Small intestine (tissue), 4 donors: ENCODE data around the gene P4HA2. TPM values are rescaled to one million over a fixed set of nuclear protein-coding genes. Genes with fewer than 3 reads are reported as not detected.

Experiments
- polyA plus RNA-seq, 4 donors: library from polyadenylated mRNA; stranded (reverse) in 3 of 4; unstranded in 1 of 4; fragments of 200-250 nt in 3 of 4; fragments of 120-200 nt in 1 of 4; gene quantifications; one replicate each; pipeline versions ENCODE4 v1.2.1 to v1.2.3, GENCODE V29; 2013
- donor health status: healthy with polysubstance abuse.
- donor health status: Bipolar disorder and iron deficiency.
- donor health status: healthy.

Gene P4HA2
- polyA plus RNA-seq, 4 donors, result 15.7 to 34.3 (median 22.0) TPM

Other genes with a start within 250 kb of the P4HA2 start
- 1 to 10 TPM in 3 of 4 donors, under 1 TPM in 1; 0.89 to 4.9 (median 2.7) TPM for gene ACSL6, start 216.2 kb downstream of the P4HA2 start, polyA plus RNA-seq
- gene IL3, start 167.2 kb downstream of the P4HA2 start, polyA plus RNA-seq, result not detected
- gene CSF2, start 154.1 kb downstream of the P4HA2 start, polyA plus RNA-seq, result under 1 TPM in 1 of 4 donors, not detected in 3; 0.25 TPM
- gene PDLIM4, start 29.8 kb upstream of the P4HA2 start, polyA plus RNA-seq, result 10 to 100 TPM in 2 of 4 donors, 1 to 10 TPM in 2; 2.5 to 15.0 (median 10.1) TPM
- gene SLC22A4, start 66.5 kb upstream of the P4HA2 start, polyA plus RNA-seq, result 10 to 100 TPM in 1 of 4 donors, 1 to 10 TPM in 3; 1.5 to 10.9 (median 5.0) TPM
- gene SLC22A5, start 141.9 kb upstream of the P4HA2 start, polyA plus RNA-seq, result 10 to 100 TPM in 3 of 4 donors, 1 to 10 TPM in 1; 9.4 to 37.8 (median 21.9) TPM